SKM-1 treated with dmso at 0.1 percent for 144 hours (cell line): ENCODE measurements around the gene IFNLR1.

Experiments
- DNase-seq: peaks from one replicate; lab custom pipeline; 2025; ENCODE audit not compliant: unreplicated experiment; lab: John Stamatoyannopoulos, UW

The IFNLR1 gene

GRCh38 chr1:24178407-24178806 lies 8.7 kb downstream of the IFNLR1 start:
- DNase-seq: no peak

- no peak for DNase-seq
Measured at GRCh38 chr1:24177161-24177560, 9.9 kb downstream of the IFNLR1 start.

- DNase-seq: no peak
Measured at GRCh38 chr1:24175033-24175755, 11.9 kb downstream of the IFNLR1 start.

GRCh38 chr1:24173638-24174575 lies 13.2 kb downstream of the IFNLR1 start:
- DNase-seq: no peak

GRCh38 chr1:24172598-24172997 lies 14.5 kb downstream of the IFNLR1 start:
- DNase-seq: no peak

- DNase-seq: no peak
Measured at GRCh38 chr1:24169286-24169685, 17.8 kb downstream of the IFNLR1 start.

GRCh38 chr1:24168245-24168644 lies 18.8 kb downstream of the IFNLR1 start:
- DNase-seq: no peak

- no peak for DNase-seq
Measured at GRCh38 chr1:24167008-24167407, 20.1 kb downstream of the IFNLR1 start.

- DNase-seq: no peak
Measured at GRCh38 chr1:24165500-24165899, 21.6 kb downstream of the IFNLR1 start.

- no peak for DNase-seq
Measured at GRCh38 chr1:24164004-24164403, 23.1 kb downstream of the IFNLR1 start.

GRCh38 chr1:24162201-24162600 lies 24.9 kb downstream of the IFNLR1 start:
- no peak for DNase-seq

GRCh38 chr1:24161270-24161669 lies 25.8 kb downstream of the IFNLR1 start:
- no peak for DNase-seq

- DNase-seq: no peak
Measured at GRCh38 chr1:24159366-24159765, 27.7 kb downstream of the IFNLR1 start.

- DNase-seq: no peak
Measured at GRCh38 chr1:24157918-24158481, 29.1 kb downstream of the IFNLR1 start.

GRCh38 chr1:24156542-24157260 lies 30.4 kb downstream of the IFNLR1 start:
- no peak for DNase-seq

- no peak for DNase-seq
Measured at GRCh38 chr1:24155011-24155782, 31.9 kb downstream of the IFNLR1 start.

GRCh38 chr1:24154215-24154614 lies 32.9 kb downstream of the IFNLR1 start:
- DNase-seq: no peak

GRCh38 chr1:24152631-24153494 lies 34.2 kb downstream of the IFNLR1 start:
- no peak for DNase-seq

- DNase-seq: no peak
Measured at GRCh38 chr1:24151175-24151533, 35.9 kb downstream of the IFNLR1 start.
